ENCODE data around the gene SIPA1. TPM values are rescaled to one million over a fixed set of nuclear protein-coding genes. Genes with fewer than 3 reads are reported as not detected.

The SIPA1 gene
- total and polyA plus RNA-seq, 9 of the 15 experiments (the other 6 are each of a cell fraction or from before 2014, with no cell fraction given): 0.25 to 85.8 (median 16.8) TPM

DNA sequence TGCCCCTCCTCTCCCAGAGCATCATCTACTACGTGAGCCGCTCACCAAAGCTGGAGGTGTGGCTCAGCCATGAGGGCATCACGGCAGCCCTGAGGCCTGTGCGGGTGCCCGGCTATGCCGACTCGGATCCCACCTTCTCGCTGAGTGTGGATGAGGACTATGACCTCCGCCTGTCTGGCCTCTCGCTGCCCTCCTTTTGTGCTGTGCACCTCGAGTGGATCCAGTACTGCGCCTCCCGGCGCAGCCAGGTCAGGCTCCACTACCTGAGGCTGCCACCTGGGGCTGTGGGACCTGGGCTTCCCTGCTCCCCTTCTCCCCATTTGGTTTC lies 3.8 kb upstream of the SIPA1 start:
- no peak overlapping the region for H3K4me3 ChIP-seq
- 90% methylated on average over 10 of the region's 14 CpGs for WGBS (ENCODE audit: insufficient coverage, low coverage, missing lambda C conversion rate)
- no TSS peak for BruUV-seq (replicated peaks)
- no peaks in the 10 kb centered on the region for H3K9me3 ChIP-seq (replicated peaks; ENCODE audit: control insufficient read depth, insufficient read depth, low read depth, low read length)
- peaks cover 10% of the 10 kb centered on the region for H3K79me2 ChIP-seq (ENCODE audit: control insufficient read depth, insufficient read depth, low read length)
- no peak for ATAC-seq
- peaks cover 6% of the 10 kb centered on the region; the same call in 1 of the 2 replicates for H4K20me1 ChIP-seq (replicated peaks; ENCODE audit: control insufficient read depth, insufficient read depth, low read length)
- no peak overlapping the region for H3K27ac ChIP-seq (ENCODE audit: extremely low read depth, low read depth, low read length)
- no peak overlapping the region for H2AFZ ChIP-seq (ENCODE audit: low read depth, low read length)
- no peak for FAIRE-seq
- in situ Hi-C loops (cut with MboI): no loop called here
- POLR2A ChIA-PET: interaction anchor here (0.5 to 1.7 kb wide), 3 partner anchors 8 to 235 kb away, joined by 3 to 4 read pairs (median 3); partner anchors contain the start of gene PCNX3
- H3K4me1 ChIP-seq (replicated peaks in 1 of 2; ENCODE audit: control insufficient read depth in 2 of 2, insufficient read depth in 2 of 2, low read length in 2 of 2): peaks cover 30 to 59% of the 10 kb centered on the region in 2 experiments
- TF ChIP-seq NONO (IDR thresholded peaks at IDR 0.05; ENCODE audit: low read depth in 2 of 2, low read length in 1 of 2) (no peak), POLR2G (IDR thresholded peaks at IDR 0.05; ENCODE audit: low read depth, low read length) (0 out of 2 replicates have a peak, but pooled peaks have one; percentile 4)
- no peak overlapping the region for H3K4me2 ChIP-seq (ENCODE audit: insufficient read depth, low read length)
- DNase-seq (ENCODE audit: extremely low read depth in 1 of 4, low spot score in 3 of 4): no peak
- CTCF ChIA-PET (ENCODE audit: low intra/inter-chr PET ratio): no interaction called here
- intact Hi-C loops (cut with micrococcal nuclease): no loop called here
- H3K9ac ChIP-seq (ENCODE audit: insufficient read depth in 1 of 2, low read depth in 2 of 2, low read length in 2 of 2): no peak overlapping the region
- H3K27me3 ChIP-seq (ENCODE audit: control insufficient read depth in 2 of 2, insufficient read depth in 2 of 2, low read length in 2 of 2): no peaks in the 10 kb centered on the region
- peaks cover 3% of the 10 kb centered on the region for H3K9me1 ChIP-seq (ENCODE audit: control insufficient read depth, insufficient read depth, low read length)
- peaks cover 78% of the 10 kb centered on the region; the same call in 2 of the 3 replicates for H3K36me3 ChIP-seq (ENCODE audit: control insufficient read depth, insufficient read depth, low read length)

DNA sequence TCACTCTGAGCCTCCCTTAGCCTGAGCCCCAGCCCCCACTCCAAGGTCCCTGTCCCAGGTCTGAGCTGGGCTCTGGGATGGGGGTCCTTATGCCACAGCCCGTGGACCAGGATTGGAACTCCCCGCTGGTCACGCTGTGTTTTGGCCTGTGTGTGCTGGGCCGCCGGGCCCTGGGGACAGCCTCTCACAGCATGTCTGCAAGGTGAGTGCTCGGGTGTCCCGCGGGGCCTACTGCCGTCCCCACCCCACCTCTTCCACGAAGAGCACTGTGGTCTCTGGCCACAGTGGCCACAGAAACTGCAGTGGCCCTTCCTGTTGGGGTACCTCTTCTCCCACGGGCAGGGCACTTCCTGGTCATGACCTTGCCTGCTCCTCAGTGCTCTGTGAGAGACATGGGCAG lies 3.5 kb upstream of the SIPA1 start:
- no TSS peak for BruUV-seq (replicated peaks)
- Histone ChIP-seq H3K79me2 (ENCODE audit: control insufficient read depth, insufficient read depth, low read length) (peaks cover 11% of the 10 kb centered on the region), H3K9me3 (replicated peaks; ENCODE audit: control insufficient read depth, insufficient read depth, low read depth, low read length) (no peaks in the 10 kb centered on the region), H2AFZ (ENCODE audit: low read depth, low read length) (no peak overlapping the region), H4K20me1 (replicated peaks; ENCODE audit: control insufficient read depth, insufficient read depth, low read length) (peaks cover 3% of the 10 kb centered on the region; the same call in 1 of the 2 replicates), H3K4me1 (replicated peaks in 1 of 2; ENCODE audit: control insufficient read depth in 2 of 2, insufficient read depth in 2 of 2, low read length in 2 of 2) (peaks cover 30 to 63% of the 10 kb centered on the region in 2 experiments), H3K27me3 (ENCODE audit: control insufficient read depth in 2 of 2, insufficient read depth in 2 of 2, low read length in 2 of 2) (no peaks in the 10 kb centered on the region), H3K9me1 (ENCODE audit: control insufficient read depth, insufficient read depth, low read length) (peaks cover 3% of the 10 kb centered on the region), H3K4me3 (no peak overlapping the region), H3K36me3 (ENCODE audit: control insufficient read depth, insufficient read depth, low read length) (peaks cover 75% of the 10 kb centered on the region; the same call in 2 of the 3 replicates), H3K4me2 (ENCODE audit: insufficient read depth, low read length) (no peak overlapping the region), H3K9ac (ENCODE audit: insufficient read depth in 1 of 2, low read depth in 2 of 2, low read length in 2 of 2) (0 out of 4 replicates have a peak overlapping the region, but pooled peaks of 1 of the 2 experiments have one; percentile 33), H3K27ac (ENCODE audit: extremely low read depth, low read depth, low read length) (no peak overlapping the region)
- 0 out of 2 replicates have a peak, but pooled peaks have one; percentile 10 for TF ChIP-seq BCOR (IDR thresholded peaks at IDR 0.05)
- TF ChIP-seq RHOXF2B (CRISPR knock-in tag; conservative IDR thresholded peaks at IDR 0.05): no peak
- ChIA-PET CTCF (ENCODE audit: low intra/inter-chr PET ratio) (no interaction called here), POLR2A (interaction anchor here (0.5 to 1.7 kb wide), 2 partner anchors 8 to 19 kb away, joined by 3 to 4 read pairs; partner anchors contain the start of gene PCNX3)
- 91% methylated on average over 10 of the region's 11 CpGs for WGBS (ENCODE audit: insufficient coverage, low coverage, missing lambda C conversion rate)
- ATAC-seq (no peak), FAIRE-seq (no peak), DNase-seq (ENCODE audit: extremely low read depth in 1 of 4, low spot score in 3 of 4) (no peak)
- in situ Hi-C loops (cut with MboI): no loop called here
- intact Hi-C loops (cut with micrococcal nuclease): no loop called here
